K562 (cell line): ENCODE measurements around the gene TTC33. TPM values are rescaled to one million over a fixed set of nuclear protein-coding genes. Genes with fewer than 3 reads are reported as not detected.

Experiments used
- ATAC-seq: fragments of 200-7000 bp; cut with Tn5 transposase; 3 replicates; pipeline ENCODE4 v1.9.1; 2020; ENCODE audit warnings: moderate library complexity
- BruUV-seq: library from RNA; stranded (reverse); fragments of 400-500 nt; replicated peaks from 2 replicates; lab custom pipeline; 2021; lab: Mats Ljungman, UMichigan
- CTCF ChIA-PET: fragments of 300-600 bp; formaldehyde crosslinking; extraction: SDS; loops from one replicate; lab custom pipeline; 2021; ENCODE audit warnings: low intra/inter-chr PET ratio; lab: Yijun Ruan, JAX
- POLR2A ChIA-PET: fragments of 300-600, 350-650 bp; sonication (Branson Sonifier 250); formaldehyde crosslinking; extraction: SDS; loops from one replicate; lab custom pipeline; 2021; ENCODE audit warnings: antibody characterized with exemption, inconsistent platforms; lab: Yijun Ruan, JAX
- DNase-seq, 4 experiments: peaks; one replicate each; pipeline versions ENCODE4 v3.0.0 to v3.0.0-alpha.2; 2011 to 2018; ENCODE audit warnings: low spot score in 3 of 4, mixed read lengths in 3 of 4; ENCODE audit errors: extremely low read depth in 1 of 4
- FAIRE-seq: peaks from 2 replicates; lab custom pipeline; 2011; peaks lifted over from hg19 to GRCh38; lab: Jason Lieb, UNC
- H2AFZ ChIP-seq: 2 replicates; pipeline ENCODE4 v1.6.0; 2011; ENCODE audit warnings: low read depth, low read length, control low read depth, inconsistent platforms
- H3K27ac ChIP-seq: fragments of 200-600 bp; 3 replicates; pipeline ENCODE4 v1.8.0; 2011; ENCODE audit warnings: low read depth, mild to moderate bottlenecking, control low read depth, inconsistent platforms, low read length, moderate library complexity, mixed read lengths; ENCODE audit errors: extremely low read depth
- H3K27me3 ChIP-seq, 2 experiments: fragments of 300-600 bp in 1 of 2; 2 replicates in 1 of 2; 3 replicates in 1 of 2; pipeline versions ENCODE4 v1.6.0 to v1.8.0; 2011; ENCODE audit warnings: inconsistent platforms in 2 of 2, low read length in 2 of 2, mild to moderate bottlenecking in 1 of 2, mixed read lengths in 1 of 2, moderate library complexity in 1 of 2; ENCODE audit not compliant: control insufficient read depth in 2 of 2, insufficient read depth in 2 of 2
- H3K36me3 ChIP-seq: fragments of 300-600 bp; 3 replicates; pipeline ENCODE4 v1.8.0; 2011; ENCODE audit warnings: mild to moderate bottlenecking, low read length, inconsistent platforms; ENCODE audit not compliant: control insufficient read depth, insufficient read depth
- H3K4me1 ChIP-seq, 2 experiments: fragments of 200-600 bp in 1 of 2; replicated peaks in 1 of 2; 2 replicates in 1 of 2; 3 replicates in 1 of 2; pipeline versions ENCODE4 v1.5.1 to v1.8.0; 2011; ENCODE audit warnings: inconsistent platforms in 2 of 2, low read length in 2 of 2, mild to moderate bottlenecking in 1 of 2, mixed read lengths in 1 of 2, moderate library complexity in 1 of 2; ENCODE audit not compliant: control insufficient read depth in 2 of 2, insufficient read depth in 2 of 2
- H3K4me2 ChIP-seq: 2 replicates; pipeline ENCODE4 v1.6.1; 2011; ENCODE audit warnings: low read length, control low read depth, inconsistent platforms, mixed read lengths; ENCODE audit not compliant: insufficient read depth
- H3K4me3 ChIP-seq: fragments of 200-600 bp; sonication (generic), shearing (Covaris generic); 2 replicates; pipeline ENCODE4 v1.5.1; 2016; ENCODE audit warnings: control low read depth, inconsistent platforms
- H3K79me2 ChIP-seq: fragments of 200-600 bp; 3 replicates; pipeline ENCODE4 v1.8.0; 2011; ENCODE audit warnings: low read length, inconsistent platforms; ENCODE audit not compliant: control insufficient read depth, insufficient read depth
- H3K9ac ChIP-seq, 2 experiments: 2 replicates each; pipeline versions ENCODE4 v1.6.0 to v1.6.1; 2011; ENCODE audit warnings: low read depth in 2 of 2, low read length in 2 of 2, control low read depth in 1 of 2, inconsistent platforms in 1 of 2, mild to moderate bottlenecking in 1 of 2, mixed read lengths in 1 of 2; ENCODE audit not compliant: insufficient read depth in 1 of 2
- H3K9me1 ChIP-seq: one replicate; pipeline ENCODE4 v1.6.0; 2011; ENCODE audit warnings: inconsistent platforms, mild to moderate bottlenecking, low read length, moderate library complexity; ENCODE audit not compliant: control insufficient read depth, insufficient read depth
- H3K9me3 ChIP-seq: replicated peaks from 2 replicates; pipeline ENCODE4 v1.5.1; 2011; ENCODE audit warnings: low read depth, low read length, inconsistent platforms; ENCODE audit not compliant: control insufficient read depth, insufficient read depth
- H4K20me1 ChIP-seq: replicated peaks from 2 replicates; pipeline ENCODE4 v1.6.1; 2011; ENCODE audit warnings: low read length, inconsistent platforms, mixed read lengths; ENCODE audit not compliant: control insufficient read depth, insufficient read depth
- ARHGAP35 ChIP-seq: fragments of 450-650 bp; IDR thresholded peaks from 2 replicates; pipeline ENCODE4 v1.6.1; 2018; ENCODE audit not compliant: partially characterized antibody
- CEBPB ChIP-seq: fragments of 450-650 bp; IDR thresholded peaks from 2 replicates; pipeline ENCODE4 v1.6.1; 2016; ENCODE audit warnings: missing genetic modification characterization, missing compliant biosample characterization
- CEBPG ChIP-seq, 3 experiments: fragments of 200-800 bp in 1 of 3; sonication (Bioruptor generic) in 1 of 3; sonication (generic) in 1 of 3; formaldehyde crosslinking in 1 of 3; IDR thresholded peaks in 2 of 3; conservative IDR thresholded peaks in 1 of 3; 2 replicates each; pipeline versions ENCODE4 v1.6.1 to v1.8.0; 2016 to 2022; ENCODE audit warnings: missing compliant biosample characterization in 2 of 3, missing genetic modification characterization in 2 of 3, mild to moderate bottlenecking in 1 of 3, missing genetic modification reagents in 1 of 3
- DPF2 ChIP-seq: fragments of 450-650 bp; IDR thresholded peaks from 2 replicates; pipeline ENCODE4 v1.6.1; 2016
- E2F4 ChIP-seq: sonication (generic); formaldehyde crosslinking; IDR thresholded peaks from 2 replicates; pipeline ENCODE4 v1.8.0; 2022; ENCODE audit warnings: mild to moderate bottlenecking, low read depth, missing genetic modification reagents
- E2F8 ChIP-seq: fragments of 450-650 bp; IDR thresholded peaks from 2 replicates; pipeline ENCODE4 v1.7.1; 2018; ENCODE audit warnings: mild to moderate bottlenecking, low read depth; ENCODE audit not compliant: partially characterized antibody
- HSF4 ChIP-seq: fragments of 250-450 bp; sonication (Bioruptor Pico); IDR thresholded peaks from 2 replicates; pipeline ENCODE4 v2.1.2; 2022; ENCODE audit warnings: mild to moderate bottlenecking, moderate library complexity, borderline replicate concordance
- KLF1 ChIP-seq: fragments of 450-650 bp; IDR thresholded peaks from 2 replicates; pipeline ENCODE4 v1.6.1; 2016; ENCODE audit warnings: missing genetic modification characterization, missing compliant biosample characterization
- RCOR1 ChIP-seq, 2 experiments: IDR thresholded peaks; 2 replicates each; pipeline ENCODE4 v1.6.1; 2012; ENCODE audit warnings: low read depth in 2 of 2, low read length in 2 of 2, borderline replicate concordance in 1 of 2, improper control_type of control experiment in 1 of 2
- SLC30A9 ChIP-seq: fragments of 250-450 bp; sonication (Bioruptor Pico); IDR thresholded peaks from 2 replicates; pipeline ENCODE4 v1.8.0; 2022; ENCODE audit warnings: mild to moderate bottlenecking, moderate library complexity
- SRF ChIP-seq, 2 experiments: fragments of 250-450, 450-650 bp in 1 of 2; sonication (Bioruptor Pico) in 1 of 2; sonication (generic) in 1 of 2; formaldehyde crosslinking; IDR thresholded peaks; 2 replicates each; pipeline versions ENCODE4 v1.5.0 to v1.5.1; 2020 to 2022; ENCODE audit warnings: mild to moderate bottlenecking in 1 of 2, missing genetic modification reagents in 1 of 2
- ZNF324 ChIP-seq: fragments of 250-450 bp; sonication (Bioruptor Pico); IDR thresholded peaks from 2 replicates; pipeline ENCODE4 v1.4.0; 2020; ENCODE audit warnings: mild to moderate bottlenecking
- ZNF347 ChIP-seq: fragments of 450-650 bp; formaldehyde crosslinking; IDR thresholded peaks from 2 replicates; pipeline ENCODE4 v1.4.0; 2020; ENCODE audit warnings: low read depth, mild to moderate bottlenecking, moderate library complexity
- ZNF668 ChIP-seq: fragments of 250-450 bp; sonication (Bioruptor Pico); IDR thresholded peaks from 2 replicates; pipeline ENCODE4 v1.8.0; 2022; ENCODE audit warnings: mild to moderate bottlenecking, inconsistent platforms
- ZNF695 ChIP-seq: fragments of 450-650 bp; formaldehyde crosslinking; IDR thresholded peaks from 2 replicates; pipeline ENCODE4 v1.4.0; 2020; ENCODE audit warnings: mild to moderate bottlenecking, moderate library complexity
- ZNF764 ChIP-seq: fragments of 250-450 bp; sonication (Bioruptor Pico); IDR thresholded peaks from 2 replicates; pipeline ENCODE4 v1.4.0; 2020; ENCODE audit warnings: low read depth, mild to moderate bottlenecking, moderate library complexity
- ZNF79 ChIP-seq: fragments of 250-450 bp; sonication (Bioruptor Pico); IDR thresholded peaks from 2 replicates; pipeline ENCODE4 v1.4.0; 2020; ENCODE audit warnings: low read depth, mild to moderate bottlenecking, moderate library complexity
- WGBS: fragments of 100-300 bp; shearing (Covaris generic); methylation state at CpG from one replicate; pipeline ENCODE4 v1.1.6; 2016; ENCODE audit warnings: low coverage, mixed read lengths; ENCODE audit not compliant: insufficient coverage; ENCODE audit errors: missing lambda C conversion rate; 5-methylcytosine and 5-hydroxymethylcytosine counted together
- in situ Hi-C: fragments of 300-500 bp; cut with MboI; formaldehyde crosslinking; loops from 4 replicates; pipeline ENCODE4 v1.15.0; 2018; ENCODE audit warnings: inconsistent platforms, mixed read lengths
- intact Hi-C: fragments of 100-400 bp; cut with micrococcal nuclease; formaldehyde crosslinking; loops from 2 replicates; pipeline ENCODE4 v1.14.2; 2022
- polyA plus RNA-seq, 8 experiments: library from polyadenylated mRNA; depleted of rRNA in 4 of 8; stranded (reverse) in 5 of 8; unstranded in 3 of 8; fragments of >200 nt; fragmentation: Nextera tagmentation in 2 of 8; fragmentation: Illumina TruSeq in 1 of 8; extraction: Ambion mirVana in 2 of 8; extraction: Trizol in 1 of 8; gene quantifications; 2 replicates each; pipeline versions ENCODE4 v1.2.1 to v1.2.3, GENCODE V29; 2011 to 2014; ENCODE audit warnings: inconsistent platforms in 1 of 8, missing spikeins in 1 of 8
- total RNA-seq, 7 experiments: library from RNA; depleted of rRNA in 6 of 7; stranded (reverse); fragments of >200 nt in 6 of 7; fragmentation: Illumina TruSeq in 2 of 7; extraction: Trizol in 2 of 7; gene quantifications; 2 replicates each; pipeline versions ENCODE4 v1.2.1 to v1.2.3, GENCODE V29; 2011 to 2021; ENCODE audit warnings: low replicate concordance in 1 of 7

The TTC33 gene
- total and polyA plus RNA-seq, 9 of the 15 experiments (the other 6 are each of a cell fraction or from before 2014, with no cell fraction given) = 11.5 to 24.9 (median 21.1) TPM

- BruUV-seq = no TSS peak
- H3K4me2 ChIP-seq = no peak overlapping the region; the same call in 1 of the 2 replicates
- ChIA-PET CTCF (interaction anchor here (0.6 kb wide), 1 partner anchor 44 kb away, joined by 3 read pairs; no protein-coding TSS in a partner anchor), POLR2A (interaction anchor here (0.7 to 1.6 kb wide), 7 partner anchors 10 to 45 kb away, joined by 3 to 7 read pairs (median 4); partner anchors contain the start of gene TTC33)
- intact Hi-C loops = no loop called here
- peaks cover 15 to 32% of the 10 kb centered on the region in 2 experiments; a peak in 4 of 5 replicates for H3K4me1 ChIP-seq
- ATAC-seq (peak; percentile 81), DNase-seq (peak in 2 of 4 experiments; percentile 41 to 53), FAIRE-seq (no peak)
- peaks cover 39% of the 10 kb centered on the region; the same call in 2 of the 3 replicates for H3K36me3 ChIP-seq
- in situ Hi-C loops = no loop called here
- H2AFZ ChIP-seq = no peak overlapping the region
- no peaks in the 10 kb centered on the region for H3K9me1 ChIP-seq
- H3K4me3 ChIP-seq = no peak overlapping the region
- peaks cover 100% of the 10 kb centered on the region for H3K79me2 ChIP-seq
- WGBS = 12% methylated on average over 3 of the region's 3 CpGs
- no peaks in the 10 kb centered on the region for H3K9me3 ChIP-seq
- no peak overlapping the region for H3K9ac ChIP-seq
- H3K27ac ChIP-seq = peak overlapping the region; percentile 15; the same call in 1 of the 3 replicates
- H3K27me3 ChIP-seq = no peaks in the 10 kb centered on the region; a peak in 1 of 5 replicates
- H4K20me1 ChIP-seq = peaks cover 13% of the 10 kb centered on the region
- no peak for TF ChIP-seq CEBPG (CRISPR knock-in tag; IDR thresholded peaks at IDR 0.05)
- TF ChIP-seq CEBPG (tag; conservative IDR thresholded peaks at IDR 0.05 in 1 of 2, IDR thresholded peaks at IDR 0.05 in 1 of 2) = peak in 1 of 2 experiments; percentile 58; a peak in 3 of 4 replicates
- TF ChIP-seq ZNF764 (CRISPR knock-in tag) = no peak
- peak; percentile 30; the same call in 1 of the 2 replicates for TF ChIP-seq DPF2
- no peak for TF ChIP-seq ZNF347
- no peak for TF ChIP-seq ZNF695 (CRISPR knock-in tag)
- no peak for TF ChIP-seq ZNF668 (CRISPR knock-in tag)
- no peak for TF ChIP-seq SLC30A9 (CRISPR knock-in tag)
- TF ChIP-seq CEBPB (tag) = peak; percentile 62
- TF ChIP-seq ZNF324 (CRISPR knock-in tag) = no peak
- no peak for TF ChIP-seq E2F8
- no peak for TF ChIP-seq ARHGAP35
- TF ChIP-seq HSF4 (CRISPR knock-in tag) = no peak
- TF ChIP-seq E2F4 (CRISPR knock-in tag) = no peak
- no peak for TF ChIP-seq RCOR1 (IDR thresholded peaks at IDR 0.05; ENCODE audit: borderline replicate concordance in 1 of 2, low read depth in 2 of 2, low read length in 2 of 2)
- TF ChIP-seq ZNF79 = no peak
- no peak for TF ChIP-seq SRF (CRISPR knock-in tag; IDR thresholded peaks at IDR 0.05)
- TF ChIP-seq KLF1 (tag) = no peak
Observed at GRCh38 chr5:40791715-40792139, 36.0 kb upstream of the TTC33 start.
